Effector CD4-positive, alpha-beta T cell (primary cell): ENCODE measurements around the gene NAPEPLD.
"Not testable (repeated sequence)": the region's sequence is repeated elsewhere in the genome, so short reads cannot be mapped to it uniquely, and the experiment has no call there.

Source experiments
- DNase-seq: peaks from one replicate; pipeline ENCODE4 v3.0.0-alpha.2; 2020

The NAPEPLD gene

DNA sequence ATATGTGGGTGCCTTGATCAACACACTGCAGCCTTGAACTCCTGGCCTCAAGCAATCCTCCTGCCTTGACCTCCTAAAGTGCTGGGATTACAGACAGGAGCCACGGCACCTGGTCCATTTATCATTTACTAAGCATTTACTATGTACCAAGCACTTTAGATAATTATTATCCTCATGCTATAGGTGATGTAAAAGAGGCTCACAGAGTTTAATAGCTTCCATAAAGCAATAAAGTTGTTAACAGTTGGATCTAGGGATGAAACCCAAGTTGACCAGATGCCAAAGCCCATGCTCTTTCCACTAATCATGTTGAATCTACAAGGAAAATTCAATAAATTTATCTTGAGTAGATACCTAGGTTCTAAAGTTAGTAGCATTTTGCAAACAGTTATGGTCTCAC is 5.0 kb downstream of the NAPEPLD start:
- no peak for DNase-seq

DNA sequence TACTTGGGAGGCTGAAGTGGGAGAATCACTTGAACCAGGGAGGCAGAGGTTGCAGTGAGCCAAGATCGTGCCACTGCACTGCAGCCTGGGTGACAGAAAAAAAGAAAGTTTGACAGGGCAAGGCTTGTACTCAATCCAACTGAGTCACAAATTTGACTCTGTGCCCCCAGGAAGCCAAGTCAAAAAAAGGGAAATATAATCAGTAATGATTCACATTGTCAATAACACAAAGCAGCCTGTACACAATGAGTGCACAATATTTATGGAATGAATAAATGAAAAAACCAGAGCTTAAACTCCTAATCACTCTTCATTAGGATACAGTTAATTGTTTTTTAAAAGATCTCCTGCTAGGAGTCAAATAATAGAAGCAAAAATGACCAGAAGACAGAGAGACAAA is 6.4 kb downstream of the NAPEPLD start:
- DNase-seq, result no peak

DNA sequence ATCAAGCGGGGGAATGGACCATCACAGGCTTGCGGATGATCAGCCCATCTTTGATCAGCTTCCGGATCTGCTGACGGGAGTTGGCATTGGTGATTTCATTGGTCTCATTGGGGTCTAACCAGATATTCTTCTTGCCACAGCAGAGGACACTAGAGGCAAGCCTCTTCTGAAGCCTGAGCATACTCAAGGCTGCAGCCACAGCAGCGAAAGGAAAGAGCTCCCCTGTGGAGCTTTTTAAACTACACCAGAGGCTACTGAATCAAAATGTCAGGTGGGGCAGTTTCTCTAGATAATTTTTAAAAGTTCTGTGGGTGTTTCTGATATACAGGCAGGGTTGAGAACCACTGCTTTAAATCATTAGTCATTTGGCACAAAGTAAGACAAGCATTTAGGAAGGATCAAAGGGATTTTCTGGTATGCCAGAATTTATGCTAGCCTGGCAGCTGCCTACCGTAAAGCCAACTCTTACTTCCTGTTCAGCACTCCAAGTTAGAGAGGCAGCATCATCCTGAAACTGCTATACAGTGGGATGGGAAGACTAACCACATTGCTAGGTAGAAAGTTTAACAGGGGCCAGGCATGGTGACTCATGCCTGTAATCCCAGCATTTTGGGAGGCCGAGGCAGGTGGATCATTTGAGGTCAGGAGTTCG is 7.0 kb downstream of the NAPEPLD start:
- DNase-seq, result no peak

DNA sequence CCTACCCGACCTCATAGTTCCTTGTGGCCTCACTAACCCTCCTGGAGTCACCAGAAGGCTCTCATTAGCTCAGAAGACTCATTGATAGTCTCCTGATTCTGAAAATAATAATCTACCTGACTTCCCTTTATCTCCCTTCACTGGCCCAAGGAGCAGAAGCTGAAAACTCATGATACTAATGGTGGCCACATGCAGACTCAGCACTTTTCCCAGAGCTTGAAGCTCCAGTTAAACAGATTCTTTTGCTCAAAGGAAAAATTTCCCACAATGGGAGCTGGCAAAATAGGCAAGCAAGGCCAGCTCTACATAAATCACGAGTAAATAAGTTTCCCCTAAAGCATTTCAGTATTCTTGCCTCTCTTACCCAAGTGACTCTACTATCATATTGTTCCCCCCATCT is 8.2 kb downstream of the NAPEPLD start:
- no peak for DNase-seq

DNA sequence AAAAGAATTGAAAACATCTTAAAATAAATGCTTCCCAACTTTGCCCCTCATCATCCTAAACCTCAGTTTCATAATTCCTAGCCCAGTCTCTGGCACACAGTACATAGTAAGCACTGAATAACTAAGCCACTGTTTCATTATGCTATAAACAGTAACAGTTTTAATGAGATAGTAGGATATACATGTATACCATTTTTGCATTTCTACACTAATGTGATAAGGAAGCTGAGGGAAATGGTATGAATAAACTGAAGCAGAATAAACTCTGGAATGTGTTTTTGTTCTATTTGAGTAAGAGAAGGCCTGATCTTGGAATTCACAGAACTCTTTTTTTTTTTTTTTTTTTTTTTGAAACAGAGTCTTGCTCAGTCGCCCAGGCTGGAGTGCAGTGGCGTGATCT is 8.8 kb downstream of the NAPEPLD start:
- no peak for DNase-seq

DNA sequence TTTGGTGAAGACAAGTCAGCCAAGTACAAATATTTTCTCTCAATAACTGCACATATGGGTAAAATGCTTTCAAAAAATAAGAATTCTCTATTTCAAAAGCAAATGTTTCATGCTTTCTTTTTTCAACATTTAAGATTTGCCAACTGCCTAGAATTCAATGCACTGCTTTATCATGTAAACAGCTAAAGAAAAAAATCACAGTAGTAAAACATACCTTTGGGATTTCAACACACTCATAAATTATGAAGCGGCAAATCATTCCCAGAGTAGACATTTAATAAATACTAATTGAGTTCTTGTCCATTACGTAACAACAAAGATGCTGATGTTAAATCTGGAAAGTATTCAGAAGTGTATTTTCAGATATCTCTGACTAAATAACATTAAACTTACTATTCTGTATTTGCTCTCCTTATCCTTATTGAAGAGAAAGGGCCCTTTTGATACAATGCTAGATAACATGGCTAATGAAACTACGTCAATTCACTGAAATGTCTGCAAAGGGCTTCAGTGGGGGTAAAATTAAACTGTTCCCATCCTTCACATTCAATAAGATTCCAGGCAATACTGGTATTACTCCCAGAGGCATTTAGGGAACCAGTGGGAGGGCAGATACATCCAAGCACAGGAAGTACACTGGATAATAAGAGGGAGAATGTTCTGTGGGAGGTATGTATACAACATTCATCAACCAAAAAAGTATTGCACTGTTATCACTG is 13.9 kb downstream of the NAPEPLD start:
- no peak for DNase-seq

DNA sequence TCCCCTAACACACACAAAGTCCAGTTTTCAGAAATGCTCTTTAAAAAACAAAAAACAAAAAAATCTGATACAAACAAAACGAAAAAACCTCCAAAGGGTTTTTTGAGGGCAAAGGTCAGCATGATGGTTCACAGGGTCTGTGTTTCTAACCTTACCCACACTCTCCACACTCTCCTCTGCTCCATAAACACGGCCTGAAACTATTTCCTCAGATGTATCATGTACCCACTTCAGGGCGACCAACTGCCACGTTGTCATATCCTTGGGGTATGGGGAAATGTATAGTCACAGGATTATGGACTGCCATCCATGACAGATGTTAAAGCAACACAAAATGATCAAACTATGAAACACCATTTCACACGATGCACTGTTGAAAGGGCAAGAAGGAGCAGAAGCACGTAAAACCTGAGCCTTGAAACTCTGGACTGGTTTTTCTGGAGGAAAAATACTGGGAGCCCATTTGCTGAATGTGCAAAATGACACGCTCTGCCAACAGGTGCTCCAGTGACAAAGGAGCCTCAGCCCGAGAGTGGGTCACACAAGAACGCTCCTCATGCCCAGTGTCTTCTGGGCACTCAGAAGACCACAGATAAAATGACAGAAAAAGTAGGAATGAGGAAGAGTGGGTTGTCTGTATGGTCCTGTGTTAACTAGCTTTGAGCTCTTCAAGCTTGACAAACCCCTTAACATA is 15.8 kb downstream of the NAPEPLD start:
- no peak for DNase-seq

DNA sequence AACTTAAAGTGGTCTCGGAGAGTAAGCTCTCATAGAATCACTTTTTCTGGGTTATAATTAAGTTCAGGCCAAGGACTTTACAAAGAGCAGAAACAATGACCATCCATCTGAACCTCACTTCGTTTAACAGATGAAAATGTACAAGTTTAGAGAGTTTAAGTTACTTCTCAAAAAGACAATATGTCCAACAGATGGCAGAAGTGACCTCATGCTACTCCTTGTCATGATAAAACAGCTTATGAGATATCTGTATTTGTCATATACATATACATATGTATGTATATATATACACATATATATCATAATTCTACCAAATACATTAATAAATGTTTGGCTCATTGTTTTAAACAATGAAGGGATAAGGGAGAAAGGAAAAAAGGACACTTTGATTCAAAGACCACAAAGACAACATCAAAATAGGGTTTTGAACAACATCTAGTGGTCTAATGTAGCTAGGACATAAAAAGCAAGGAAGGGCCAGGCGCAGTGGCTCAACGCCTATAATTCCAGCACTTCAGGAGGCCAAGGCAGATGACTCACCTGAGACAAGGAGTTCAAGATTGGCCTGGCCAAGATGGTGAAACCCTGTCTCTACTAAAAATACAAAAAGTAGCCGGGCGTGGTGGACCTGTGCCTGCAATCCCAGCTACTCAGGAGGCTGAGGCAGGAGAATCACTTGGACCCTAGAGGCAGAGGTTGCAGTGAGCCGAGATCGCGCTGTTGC is 17.8 kb downstream of the NAPEPLD start:
- DNase-seq, result no peak

DNA sequence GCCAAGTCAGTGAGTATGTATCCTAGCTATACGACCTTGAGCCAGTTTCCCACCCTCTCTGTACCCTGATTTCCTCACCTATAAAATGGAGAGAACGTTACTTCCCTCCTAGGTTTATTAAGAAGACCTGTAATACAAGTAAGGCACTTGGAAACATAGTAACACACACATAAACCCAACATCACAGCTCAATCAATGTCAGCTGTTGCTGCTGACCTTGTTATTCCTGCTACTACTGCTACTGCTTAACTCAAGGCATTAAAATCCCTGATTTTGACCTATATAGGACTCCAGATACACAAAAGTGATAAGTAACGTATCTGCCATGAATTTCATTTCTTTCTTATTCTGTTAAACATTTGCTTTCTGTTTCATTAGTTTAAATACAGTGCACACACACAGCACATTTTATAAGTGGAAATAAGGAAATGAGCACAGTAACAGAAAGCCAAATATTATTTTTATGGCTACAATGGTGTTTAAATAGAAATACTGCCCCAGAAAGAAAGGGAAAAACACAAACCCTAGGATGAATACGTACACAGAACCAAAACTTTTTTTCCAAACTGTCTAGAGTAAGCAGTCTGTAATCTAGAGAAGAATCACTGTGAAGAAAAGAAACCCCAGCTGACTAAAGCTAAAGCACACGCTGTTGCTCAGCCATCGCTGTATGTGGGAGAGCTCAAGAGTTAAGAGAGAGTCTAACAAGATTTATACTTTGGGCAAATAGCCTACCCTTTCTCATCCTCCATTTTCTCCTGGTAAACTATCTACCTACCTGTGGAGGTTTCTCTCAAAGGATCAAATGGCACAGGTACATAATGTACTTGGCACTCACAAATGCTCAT is 19.0 kb downstream of the NAPEPLD start:
- no peak for DNase-seq

DNA sequence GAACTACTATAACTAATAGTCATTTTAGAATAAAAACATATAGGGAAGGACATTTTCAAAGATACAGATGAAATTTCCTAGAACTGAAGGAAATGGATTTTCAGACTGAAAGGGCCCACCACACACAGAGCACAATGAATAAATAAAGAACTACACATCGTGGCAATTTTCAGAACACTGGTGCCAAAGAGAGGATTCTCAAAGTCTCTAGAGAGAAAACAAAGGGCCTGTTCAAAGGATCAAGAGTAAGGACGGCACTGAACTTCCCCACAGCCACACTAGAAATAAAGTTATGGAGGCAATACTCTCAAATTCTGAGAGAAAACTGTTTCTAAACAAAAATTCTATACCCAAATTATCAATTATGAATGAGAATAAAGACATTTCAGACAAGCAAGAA is 21.9 kb downstream of the NAPEPLD start:
- DNase-seq, result no peak

DNA sequence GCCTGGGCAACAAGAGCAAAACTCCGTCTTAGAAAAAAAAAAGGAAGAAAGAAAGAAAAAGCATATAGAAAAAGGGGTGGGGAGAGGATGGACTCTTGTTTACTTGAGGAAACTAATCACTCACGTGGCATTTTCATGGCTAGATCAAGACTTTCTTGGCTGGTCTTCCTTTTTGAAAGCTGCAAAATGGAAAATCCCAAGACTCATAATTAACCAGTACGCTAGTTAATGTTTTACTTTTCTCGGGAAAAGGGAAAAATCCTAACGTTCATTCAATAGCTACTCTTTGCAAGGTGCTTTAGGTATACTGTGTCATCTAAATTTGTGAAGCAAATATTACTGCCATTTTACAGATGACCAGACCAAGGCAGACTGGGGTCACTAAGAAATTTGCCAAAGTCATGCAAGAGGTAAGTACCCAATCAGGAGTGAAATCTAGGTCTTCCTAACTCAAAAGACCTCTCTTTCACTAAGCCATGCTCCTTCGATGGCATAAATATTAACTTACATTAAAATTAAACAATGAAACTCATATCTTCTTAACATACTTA is 24.4 kb downstream of the NAPEPLD start:
- DNase-seq, result no peak

DNA sequence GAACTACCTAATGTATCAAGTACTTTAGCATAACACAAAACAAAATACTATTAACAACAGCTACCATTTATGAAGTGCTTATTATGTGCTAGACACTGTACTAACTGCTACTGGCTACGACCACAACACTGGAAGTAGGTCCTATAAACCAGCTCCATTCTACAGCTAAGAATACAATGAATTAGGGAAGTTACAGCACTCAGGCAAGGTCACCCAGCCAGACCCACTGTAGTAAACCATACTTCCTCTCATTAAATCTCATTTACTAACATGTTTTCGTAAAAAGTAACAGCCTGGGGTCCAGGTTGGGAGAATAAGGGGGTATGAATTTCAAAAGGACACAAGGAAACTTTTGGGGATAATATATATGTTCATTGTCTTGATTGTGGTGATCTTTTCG is 25.4 kb downstream of the NAPEPLD start:
- DNase-seq, result no peak

DNA sequence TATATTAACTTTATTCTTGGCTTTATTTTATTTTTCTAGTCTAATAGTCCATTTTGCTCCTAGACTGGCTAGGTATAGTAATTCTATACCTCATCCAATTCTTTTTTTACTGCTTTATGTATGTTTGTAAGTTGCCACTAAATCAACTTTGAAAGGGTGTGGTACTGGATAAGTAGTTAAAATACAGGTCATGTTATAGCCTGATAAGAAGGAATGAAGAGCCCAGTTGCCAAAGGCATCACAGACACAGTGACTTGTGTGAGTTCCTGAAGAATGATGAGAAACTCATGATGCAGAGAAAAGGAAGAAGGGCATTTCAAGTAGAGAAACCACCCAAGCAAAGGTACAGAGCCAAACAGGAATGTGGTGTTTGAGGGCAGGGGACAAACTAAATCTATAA is 27.3 kb downstream of the NAPEPLD start:
- DNase-seq, result no peak

DNA sequence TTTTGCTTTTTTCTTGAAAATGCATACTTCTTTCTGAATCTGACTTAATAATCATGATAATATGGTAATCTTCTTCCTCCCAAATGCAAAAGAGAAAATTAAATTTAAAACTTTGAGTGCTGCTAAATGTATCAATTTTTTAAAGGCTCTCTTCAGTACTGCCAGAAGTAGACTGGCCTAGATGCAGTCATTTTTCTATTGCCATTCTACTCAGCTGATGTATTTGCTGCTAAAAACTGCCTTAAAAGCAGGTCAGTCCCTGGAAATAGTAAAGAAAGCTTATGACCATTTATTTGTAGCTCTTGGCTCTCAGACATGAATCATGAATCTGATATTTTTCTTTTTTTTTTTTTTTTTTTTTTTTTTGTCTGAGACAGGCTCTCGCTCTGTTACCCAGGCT is 28.5 kb downstream of the NAPEPLD start:
- no peak for DNase-seq

DNA sequence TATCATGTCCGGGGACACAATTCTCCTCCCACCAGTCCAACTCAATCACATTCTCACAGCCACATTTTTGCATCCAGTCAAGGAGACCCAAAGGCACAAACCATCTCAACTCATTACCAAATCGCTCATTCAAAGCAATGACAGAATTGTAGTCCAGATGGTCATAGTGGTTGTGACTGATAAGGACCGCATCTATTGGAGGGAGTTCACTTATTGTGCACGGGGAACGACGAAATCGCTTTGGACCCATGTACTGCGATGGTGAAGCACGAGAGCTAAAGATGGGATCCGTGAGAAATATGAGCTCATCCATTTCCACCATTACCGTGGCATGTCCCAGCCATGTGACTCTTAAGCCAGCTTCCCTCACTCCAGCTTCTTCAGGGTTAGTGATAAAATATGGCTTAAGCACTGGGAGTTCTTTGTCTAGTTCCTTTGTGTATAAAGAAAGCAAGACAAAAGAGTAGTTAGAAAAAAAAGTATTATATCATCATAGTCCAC is 29.1 kb downstream of the NAPEPLD start:
- no peak for DNase-seq

DNA sequence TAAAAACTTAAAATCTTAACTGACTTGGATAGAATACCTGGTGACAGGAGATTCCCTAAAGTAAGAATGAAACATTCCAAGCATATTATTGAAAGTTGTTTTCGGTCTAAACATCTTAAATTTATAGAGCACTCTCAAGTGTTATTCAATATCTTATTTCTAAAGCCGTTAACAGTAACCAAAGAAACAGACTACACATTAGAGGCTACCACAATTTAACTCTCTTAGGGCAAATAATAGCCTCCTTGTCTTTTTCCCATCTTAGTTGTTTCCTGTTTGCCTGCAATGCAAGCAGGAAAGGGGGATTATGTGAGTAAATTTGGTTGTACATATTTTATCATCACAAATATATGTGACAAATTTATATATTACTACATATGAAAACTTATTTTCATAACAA is 31.4 kb downstream of the NAPEPLD start:
- DNase-seq, result no peak

DNA sequence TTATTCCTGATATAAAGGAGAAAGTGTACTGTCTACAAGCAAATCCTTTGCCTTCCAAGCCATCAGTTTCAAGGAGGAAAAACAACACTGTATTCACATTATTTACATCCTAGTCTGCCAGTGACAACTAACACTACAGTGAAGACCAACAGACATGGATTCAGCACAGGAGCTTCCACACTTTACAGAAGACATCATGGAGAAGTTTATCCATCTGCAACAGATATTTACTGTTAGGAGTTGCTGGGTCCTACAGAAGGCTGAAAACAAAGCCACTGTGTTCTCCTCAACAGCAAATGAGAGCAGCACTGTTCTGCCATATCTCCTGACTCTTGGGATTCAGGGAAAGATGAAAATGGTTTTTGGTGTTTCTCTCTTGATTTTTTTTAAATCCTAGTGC is 31.9 kb downstream of the NAPEPLD start:
- no peak for DNase-seq

DNA sequence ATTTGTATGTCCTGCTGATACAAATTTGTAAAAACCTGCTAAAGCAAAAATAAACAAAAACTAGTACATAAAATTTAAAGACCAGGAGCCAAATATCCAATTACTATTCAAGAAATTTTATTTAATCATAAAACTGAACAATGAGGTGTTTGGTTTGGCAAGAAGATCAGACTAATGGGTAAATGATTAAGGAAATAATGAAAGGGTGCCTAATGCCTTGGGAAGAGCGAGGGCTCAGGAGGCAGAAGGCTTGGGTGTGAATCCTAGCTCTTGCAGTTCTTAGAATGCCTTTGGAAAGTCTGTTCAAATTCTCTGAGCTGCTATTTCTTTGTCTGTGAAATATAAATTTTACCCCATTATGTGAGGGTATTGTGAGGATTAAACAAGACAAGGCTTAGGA is 32.4 kb downstream of the NAPEPLD start:
- no peak for DNase-seq

DNA sequence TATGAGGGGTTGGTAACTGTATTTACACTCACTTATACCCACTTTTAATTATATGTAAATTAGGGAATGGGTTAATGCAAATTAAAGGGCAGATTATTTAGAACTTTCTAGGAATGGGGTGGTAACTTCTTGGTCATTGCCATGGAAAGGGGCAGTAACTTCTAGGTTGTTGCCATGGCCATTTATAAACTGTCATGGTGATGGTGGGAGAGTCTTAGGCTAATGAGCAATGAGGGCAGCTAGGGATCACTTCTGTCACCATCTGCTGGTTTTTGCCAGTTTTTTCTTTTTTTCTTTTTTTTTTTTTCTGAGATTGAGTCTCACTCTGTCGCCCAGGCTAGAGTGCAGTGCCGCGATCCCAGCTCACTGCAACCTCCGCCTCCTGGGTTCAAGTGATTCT is 33.1 kb downstream of the NAPEPLD start:
- no peak for DNase-seq

DNA sequence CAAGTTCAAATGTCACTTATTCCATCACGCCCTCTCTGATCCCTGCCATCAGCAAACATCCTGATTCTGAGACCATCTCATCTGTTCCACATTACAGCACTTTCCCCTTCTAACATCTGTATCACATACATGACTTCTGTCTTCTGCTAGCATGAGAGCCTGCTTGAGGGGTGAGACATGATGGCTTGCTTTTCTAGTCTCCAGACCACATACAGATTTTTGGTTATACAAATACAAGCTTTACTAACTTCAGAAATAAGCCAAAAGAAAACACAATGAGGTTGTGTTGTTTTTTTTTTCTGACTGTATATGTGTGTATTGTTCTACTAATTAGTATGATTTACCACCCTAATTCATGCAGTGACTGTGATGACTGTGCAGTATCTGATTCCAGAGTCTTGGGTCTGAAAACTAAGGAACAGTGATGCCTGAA is 34.3 kb downstream of the NAPEPLD start:
- no peak for DNase-seq

DNA sequence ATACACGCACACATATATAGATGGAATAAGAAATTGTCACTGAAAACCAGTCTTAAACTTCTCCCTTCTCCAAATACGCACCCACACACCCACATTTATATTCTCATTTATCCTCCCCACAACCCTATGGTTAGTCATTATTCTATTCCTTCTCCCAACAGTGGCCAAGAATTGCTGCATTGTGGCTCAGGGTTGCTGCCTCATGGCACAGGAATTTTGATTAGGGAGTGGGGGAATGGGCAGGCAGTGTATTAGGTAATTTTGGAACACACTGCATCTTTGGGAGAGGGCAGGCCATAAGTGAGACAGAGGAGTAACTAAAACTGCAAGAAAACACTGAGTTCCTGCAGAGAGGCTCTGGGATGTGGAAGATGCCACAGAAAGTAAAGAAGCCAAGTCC is 35.7 kb downstream of the NAPEPLD start:
- no peak for DNase-seq

DNA sequence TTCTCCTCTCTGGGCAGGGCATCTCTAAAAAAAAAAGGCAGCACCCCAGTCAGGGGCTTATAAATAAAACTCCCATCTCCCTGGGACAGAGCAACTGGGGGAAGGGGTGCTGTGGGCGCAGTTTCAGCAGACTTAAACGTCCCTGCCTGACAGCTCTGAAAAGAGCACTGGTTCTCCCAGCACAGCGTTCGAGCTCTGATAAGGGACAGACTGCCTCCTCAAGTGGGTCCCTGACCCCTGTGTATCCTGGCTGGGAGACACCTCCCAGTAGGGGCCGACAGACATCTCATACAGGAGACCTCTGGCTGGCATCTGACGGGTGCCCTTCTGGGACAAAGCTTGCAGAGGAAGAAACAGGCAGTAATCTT is 42.2 kb downstream of the NAPEPLD start:
- not testable (repeated sequence) for DNase-seq
